Stimulated activated naive B cell treated with anti-CD40 and anti-IgM and Interleukin-4, amounts not matched to agents 10 μg/mL and 1 μg/mL and 100 μg/mL, for 72 hours (primary cell): ENCODE results near the gene F2.
A peak's percentile ranks its signal among the peaks of the same experiment; 100 is the strongest.

ENCODE experiments used
- ATAC-seq, 2 donors: fragments of 150-1000 bp; cut with Tn5 transposase; replicated peaks; 2 replicates each; pipeline ENCODE4 v1.10.0; 2021; ENCODE audit warnings: moderate library complexity in 1 of 2
- DNase-seq: peaks from one replicate; pipeline ENCODE4 v3.0.0; 2021
- H3K27ac Mint-ChIP-seq: one replicate; pipeline ENCODE4 v1.8.0; 2022; ENCODE audit warnings: mild to moderate bottlenecking, mixed read lengths
- H3K27me3 Mint-ChIP-seq, 2 donors: one replicate each; pipeline ENCODE4 v1.8.0; 2022; ENCODE audit warnings: mixed read lengths in 2 of 2
- H3K36me3 Mint-ChIP-seq, 2 donors: one replicate each; pipeline ENCODE4 v1.8.0; 2022; ENCODE audit warnings: mixed read lengths in 2 of 2, mild to moderate bottlenecking in 1 of 2
- H3K4me1 Mint-ChIP-seq, 2 donors: one replicate each; pipeline ENCODE4 v1.8.0; 2022; ENCODE audit warnings: mixed read lengths in 2 of 2, mild to moderate bottlenecking in 1 of 2
- H3K4me3 Mint-ChIP-seq, 2 donors: one replicate each; pipeline ENCODE4 v1.8.0; 2022; ENCODE audit warnings: mild to moderate bottlenecking in 2 of 2, mixed read lengths in 2 of 2, moderate library complexity in 1 of 2
- H3K9me3 Mint-ChIP-seq, 2 donors: one replicate each; pipeline ENCODE4 v1.8.0; 2022; ENCODE audit warnings: mixed read lengths in 2 of 2, mild to moderate bottlenecking in 1 of 2

Gene F2

GRCh38 chr11:46733234-46733633 lies 14.2 kb downstream of the F2 start:
- ATAC-seq (no peak), DNase-seq (no peak)
- no peak overlapping the region for H3K4me3 Mint-ChIP-seq
- peaks cover 0 to 6% of the 10 kb centered on the region in 2 donors for H3K36me3 Mint-ChIP-seq
- H3K27me3 Mint-ChIP-seq, result no peaks in the 10 kb centered on the region
- H3K27ac Mint-ChIP-seq, result no peak overlapping the region
- H3K4me1 Mint-ChIP-seq, result no peaks in the 10 kb centered on the region
- H3K9me3 Mint-ChIP-seq, result no peaks in the 10 kb centered on the region

GRCh38 chr11:46736146-46736545 lies 17.1 kb downstream of the F2 start:
- H3K27me3 Mint-ChIP-seq, result no peaks in the 10 kb centered on the region
- no peaks in the 10 kb centered on the region for H3K9me3 Mint-ChIP-seq
- H3K36me3 Mint-ChIP-seq, result peaks cover 13 to 30% of the 10 kb centered on the region in 2 donors

GRCh38 chr11:46736615-46737014 lies 17.6 kb downstream of the F2 start:
- H3K9me3 Mint-ChIP-seq, result no peaks in the 10 kb centered on the region
- peak overlapping the region; percentile 44 for H3K27ac Mint-ChIP-seq
- no peak for DNase-seq
- no peaks in the 10 kb centered on the region for H3K4me1 Mint-ChIP-seq
- peaks cover 17 to 34% of the 10 kb centered on the region in 2 donors for H3K36me3 Mint-ChIP-seq
- H3K4me3 Mint-ChIP-seq, result no peak overlapping the region
- no peak for ATAC-seq
- H3K27me3 Mint-ChIP-seq, result no peaks in the 10 kb centered on the region

More at GRCh38 chr11:46736146-46736545, 17.1 kb downstream of the F2 start:
- no peaks in the 10 kb centered on the region for H3K4me1 Mint-ChIP-seq
- DNase-seq, result no peak
- H3K27ac Mint-ChIP-seq, result peak overlapping the region; percentile 44
- no peak for ATAC-seq
- H3K4me3 Mint-ChIP-seq, result no peak overlapping the region

- no peak for ATAC-seq
- peaks cover 28 to 45% of the 10 kb centered on the region in 2 donors for H3K36me3 Mint-ChIP-seq
- DNase-seq, result no peak
- H3K9me3 Mint-ChIP-seq, result no peaks in the 10 kb centered on the region
- H3K4me3 Mint-ChIP-seq, result no peak overlapping the region
- H3K4me1 Mint-ChIP-seq, result no peaks in the 10 kb centered on the region
- no peak overlapping the region for H3K27ac Mint-ChIP-seq
- H3K27me3 Mint-ChIP-seq, result no peaks in the 10 kb centered on the region
Measured at GRCh38 chr11:46737699-46738098, 18.7 kb downstream of the F2 start.

GRCh38 chr11:46738887-46739286 lies 19.9 kb downstream of the F2 start:
- H3K36me3 Mint-ChIP-seq, result peaks cover 36 to 53% of the 10 kb centered on the region in 2 donors
- no peak overlapping the region for H3K4me3 Mint-ChIP-seq
- H3K9me3 Mint-ChIP-seq, result no peaks in the 10 kb centered on the region

GRCh38 chr11:46741600-46742484 lies 22.8 kb downstream of the F2 start:
- no peak for DNase-seq
- Mint-ChIP-seq H3K4me3 (no peak overlapping the region), H3K27ac (no peak overlapping the region), H3K36me3 (peaks cover 49 to 66% of the 10 kb centered on the region in 2 donors), H3K27me3 (no peaks in the 10 kb centered on the region), H3K4me1 (no peaks in the 10 kb centered on the region), H3K9me3 (no peaks in the 10 kb centered on the region)
- ATAC-seq, result no peak

More at GRCh38 chr11:46738887-46739286, 19.9 kb downstream of the F2 start:
- Mint-ChIP-seq H3K27ac (no peak overlapping the region), H3K27me3 (no peaks in the 10 kb centered on the region), H3K4me1 (no peaks in the 10 kb centered on the region)
- no peak for DNase-seq
- ATAC-seq, result no peak

GRCh38 chr11:46743043-46743442 lies 24.0 kb downstream of the F2 start:
- ATAC-seq, result no peak
- Mint-ChIP-seq H3K36me3 (peaks cover 56 to 67% of the 10 kb centered on the region in 2 donors), H3K27ac (peak overlapping the region; percentile 48), H3K4me1 (no peaks in the 10 kb centered on the region), H3K27me3 (no peaks in the 10 kb centered on the region), H3K9me3 (no peaks in the 10 kb centered on the region), H3K4me3 (no peak overlapping the region)
- no peak for DNase-seq

- DNase-seq, result no peak
- H3K27me3 Mint-ChIP-seq, result no peaks in the 10 kb centered on the region
- no peaks in the 10 kb centered on the region for H3K4me1 Mint-ChIP-seq
- no peak for ATAC-seq
- peak overlapping the region; percentile 21 for H3K27ac Mint-ChIP-seq
- H3K4me3 Mint-ChIP-seq, result no peak overlapping the region
- H3K9me3 Mint-ChIP-seq, result no peaks in the 10 kb centered on the region
- peaks cover 56 to 67% of the 10 kb centered on the region in 2 donors for H3K36me3 Mint-ChIP-seq
Measured at GRCh38 chr11:46743693-46744339, 24.8 kb downstream of the F2 start.

GRCh38 chr11:46745328-46745727 lies 26.3 kb downstream of the F2 start:
- ATAC-seq, result no peak
- H3K27ac Mint-ChIP-seq, result no peak overlapping the region
- H3K4me3 Mint-ChIP-seq, result no peak overlapping the region
- DNase-seq, result no peak
- H3K4me1 Mint-ChIP-seq, result no peaks in the 10 kb centered on the region
- peaks cover 54 to 61% of the 10 kb centered on the region in 2 donors for H3K36me3 Mint-ChIP-seq
- H3K27me3 Mint-ChIP-seq, result no peaks in the 10 kb centered on the region
- H3K9me3 Mint-ChIP-seq, result no peaks in the 10 kb centered on the region

- Mint-ChIP-seq H3K4me3 (no peak overlapping the region), H3K27me3 (no peaks in the 10 kb centered on the region), H3K9me3 (no peaks in the 10 kb centered on the region), H3K4me1 (no peaks in the 10 kb centered on the region), H3K36me3 (peaks cover 58 to 59% of the 10 kb centered on the region in 2 donors), H3K27ac (no peak overlapping the region)
- no peak for DNase-seq
- ATAC-seq, result no peak
Measured at GRCh38 chr11:46745995-46746394, 27.0 kb downstream of the F2 start.

- Mint-ChIP-seq H3K36me3 (peaks cover 49 to 53% of the 10 kb centered on the region in 2 donors), H3K4me1 (no peaks in the 10 kb centered on the region), H3K4me3 (no peak overlapping the region), H3K9me3 (no peaks in the 10 kb centered on the region), H3K27ac (peak overlapping the region; percentile 70), H3K27me3 (no peaks in the 10 kb centered on the region)
- DNase-seq (no peak), ATAC-seq (no peak)
Measured at GRCh38 chr11:46747150-46747549, 28.1 kb downstream of the F2 start.

GRCh38 chr11:46755962-46756361 lies 36.9 kb downstream of the F2 start:
- ATAC-seq (no peak), DNase-seq (no peak)
- H3K4me3 Mint-ChIP-seq, result no peak overlapping the region
- H3K27me3 Mint-ChIP-seq, result no peaks in the 10 kb centered on the region
- no peak overlapping the region for H3K27ac Mint-ChIP-seq
- no peaks in the 10 kb centered on the region for H3K4me1 Mint-ChIP-seq
- H3K36me3 Mint-ChIP-seq, result peaks cover 39 to 59% of the 10 kb centered on the region in 2 donors
- H3K9me3 Mint-ChIP-seq, result no peaks in the 10 kb centered on the region

GRCh38 chr11:46759196-46759595 lies 40.2 kb downstream of the F2 start:
- no peak overlapping the region for H3K27ac Mint-ChIP-seq

GRCh38 chr11:46760429-46761128 lies 41.6 kb downstream of the F2 start:
- no peak overlapping the region for H3K4me3 Mint-ChIP-seq
- H3K27me3 Mint-ChIP-seq, result no peaks in the 10 kb centered on the region
- H3K9me3 Mint-ChIP-seq, result no peaks in the 10 kb centered on the region
- peaks cover 39 to 61% of the 10 kb centered on the region in 2 donors for H3K36me3 Mint-ChIP-seq
- H3K4me1 Mint-ChIP-seq, result no peaks in the 10 kb centered on the region
- no peak for ATAC-seq
- no peak overlapping the region for H3K27ac Mint-ChIP-seq
- no peak for DNase-seq

More at GRCh38 chr11:46759196-46759595, 40.2 kb downstream of the F2 start:
- DNase-seq (no peak), ATAC-seq (no peak)
- Mint-ChIP-seq H3K9me3 (no peaks in the 10 kb centered on the region), H3K27me3 (no peaks in the 10 kb centered on the region), H3K36me3 (peaks cover 43 to 65% of the 10 kb centered on the region in 2 donors), H3K4me1 (no peaks in the 10 kb centered on the region), H3K4me3 (no peak overlapping the region)
